GM12878 (cell line): Measurements from ENCODE around the gene TMPRSS7.

Experiments used
- BRCA1 ChIP-seq: IDR thresholded peaks from 2 replicates; pipeline ENCODE4 v1.6.1; 2011; ENCODE audit warnings: low read depth, low read length, improper control_type of control experiment
- CEBPB ChIP-seq, 2 experiments: fragments of 150-350 bp in 1 of 2; IDR thresholded peaks; 2 replicates each; pipeline ENCODE4 v1.6.1; 2012 to 2014; ENCODE audit warnings: low read depth in 2 of 2, low read length in 2 of 2, borderline replicate concordance in 1 of 2, inconsistent platforms in 1 of 2
- CREB1 ChIP-seq: IDR thresholded peaks from 2 replicates; pipeline ENCODE4 v1.6.1; 2012; ENCODE audit warnings: low read depth, mild to moderate bottlenecking, inconsistent platforms
- EP300 ChIP-seq, 2 experiments: fragments of 150-350 bp in 1 of 2; IDR thresholded peaks; 2 replicates each; pipeline ENCODE4 v1.6.1; 2011 to 2012; ENCODE audit warnings: low read depth in 2 of 2, low read length in 2 of 2, borderline replicate concordance in 1 of 2, improper control_type of control experiment in 1 of 2, inconsistent platforms in 1 of 2; ENCODE audit not compliant: control insufficient read depth in 1 of 2
- GABPA ChIP-seq: IDR thresholded peaks from 2 replicates; pipeline ENCODE4 v1.6.1; 2014; ENCODE audit warnings: antibody characterized with exemption, low read depth, mild to moderate bottlenecking, inconsistent platforms
- NRF1 ChIP-seq: conservative IDR thresholded peaks from 2 replicates; pipeline ENCODE4 v1.6.1; 2011; ENCODE audit warnings: mild to moderate bottlenecking, low read depth, low read length, improper control_type of control experiment
- POLR2AphosphoS5 ChIP-seq: IDR thresholded peaks from 2 replicates; pipeline ENCODE4 v1.6.1; 2011; ENCODE audit warnings: mild to moderate bottlenecking, low read length, inconsistent platforms
- POU2F2 ChIP-seq: IDR thresholded peaks from 3 replicates; pipeline ENCODE4 v1.6.1; 2011; ENCODE audit warnings: low read depth, mild to moderate bottlenecking, low read length, borderline replicate concordance
- SRF ChIP-seq, 2 experiments: IDR thresholded peaks; 2 replicates each; pipeline ENCODE4 v1.6.1; 2011; ENCODE audit warnings: low read depth in 2 of 2, low read length in 2 of 2, mild to moderate bottlenecking in 1 of 2, moderate library complexity in 1 of 2
- TAF1 ChIP-seq: IDR thresholded peaks from 2 replicates; pipeline ENCODE4 v1.6.1; 2011; ENCODE audit warnings: mild to moderate bottlenecking, low read depth, low read length, borderline replicate concordance
- TF ChIP-seq, protein P1 (sequence below), 3 experiments: IDR thresholded peaks in 2 of 3; conservative IDR thresholded peaks in 1 of 3; 2 replicates each; pipeline ENCODE4 v1.5.1; 2011; ENCODE audit warnings: low read depth in 3 of 3, low read length in 3 of 3, mild to moderate bottlenecking in 3 of 3, control low read depth in 2 of 3, moderate library complexity in 2 of 3, inconsistent platforms in 1 of 3, mixed read lengths in 1 of 3; ENCODE audit not compliant: control insufficient read depth in 2 of 3, insufficient read depth in 1 of 3; ENCODE audit errors: extremely low read depth in 1 of 3

DNA sequence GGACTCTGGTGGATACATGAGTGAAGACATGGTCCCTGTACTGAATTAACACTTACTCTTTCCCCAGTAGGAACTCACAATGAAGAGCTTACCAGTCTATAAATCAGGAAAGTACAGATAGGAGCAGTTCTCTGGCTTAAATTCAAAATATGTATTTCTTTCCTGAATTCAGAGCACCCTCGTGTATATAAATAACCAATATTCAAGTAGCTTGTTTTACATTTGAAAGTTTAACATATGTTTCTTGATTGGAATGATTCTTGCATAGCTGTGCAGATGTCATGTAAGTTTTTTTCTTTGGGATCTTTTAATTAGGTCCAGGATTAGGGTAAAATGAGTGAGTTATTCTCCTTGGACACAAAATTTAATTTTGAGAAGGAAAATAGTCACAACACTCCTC, 14.8 kb upstream of the TMPRSS7 start:
- TF ChIP-seq POU2F2 (no peak), POLR2AphosphoS5 (no peak), GABPA (no peak), CEBPB (IDR thresholded peaks at IDR 0.05; ENCODE audit: borderline replicate concordance in 1 of 2, low read depth in 2 of 2, low read length in 2 of 2) (no peak), NRF1 (no peak), CREB1 (no peak), TAF1 (no peak), EP300 (IDR thresholded peaks at IDR 0.05; ENCODE audit: borderline replicate concordance in 1 of 2, control insufficient read depth in 1 of 2, low read depth in 2 of 2, low read length in 2 of 2) (no peak), BRCA1 (no peak), SRF (IDR thresholded peaks at IDR 0.05; ENCODE audit: low read depth in 2 of 2, low read length in 2 of 2) (no peak)
- TF ChIP-seq, protein P1, sequence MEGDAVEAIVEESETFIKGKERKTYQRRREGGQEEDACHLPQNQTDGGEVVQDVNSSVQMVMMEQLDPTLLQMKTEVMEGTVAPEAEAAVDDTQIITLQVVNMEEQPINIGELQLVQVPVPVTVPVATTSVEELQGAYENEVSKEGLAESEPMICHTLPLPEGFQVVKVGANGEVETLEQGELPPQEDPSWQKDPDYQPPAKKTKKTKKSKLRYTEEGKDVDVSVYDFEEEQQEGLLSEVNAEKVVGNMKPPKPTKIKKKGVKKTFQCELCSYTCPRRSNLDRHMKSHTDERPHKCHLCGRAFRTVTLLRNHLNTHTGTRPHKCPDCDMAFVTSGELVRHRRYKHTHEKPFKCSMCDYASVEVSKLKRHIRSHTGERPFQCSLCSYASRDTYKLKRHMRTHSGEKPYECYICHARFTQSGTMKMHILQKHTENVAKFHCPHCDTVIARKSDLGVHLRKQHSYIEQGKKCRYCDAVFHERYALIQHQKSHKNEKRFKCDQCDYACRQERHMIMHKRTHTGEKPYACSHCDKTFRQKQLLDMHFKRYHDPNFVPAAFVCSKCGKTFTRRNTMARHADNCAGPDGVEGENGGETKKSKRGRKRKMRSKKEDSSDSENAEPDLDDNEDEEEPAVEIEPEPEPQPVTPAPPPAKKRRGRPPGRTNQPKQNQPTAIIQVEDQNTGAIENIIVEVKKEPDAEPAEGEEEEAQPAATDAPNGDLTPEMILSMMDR (IDR thresholded peaks at IDR 0.05 in 2 of 3, conservative IDR thresholded peaks at IDR 0.05 in 1 of 3; ENCODE audit: control insufficient read depth in 2 of 3, extremely low read depth in 1 of 3, insufficient read depth in 1 of 3, low read depth in 3 of 3, low read length in 3 of 3), result no peak
